ENCODE results near the gene IRAK3.

GRCh38 chr12:66236969-66237368, 48.0 kb downstream of the IRAK3 start:
- TF ChIP-seq, protein P1, sequence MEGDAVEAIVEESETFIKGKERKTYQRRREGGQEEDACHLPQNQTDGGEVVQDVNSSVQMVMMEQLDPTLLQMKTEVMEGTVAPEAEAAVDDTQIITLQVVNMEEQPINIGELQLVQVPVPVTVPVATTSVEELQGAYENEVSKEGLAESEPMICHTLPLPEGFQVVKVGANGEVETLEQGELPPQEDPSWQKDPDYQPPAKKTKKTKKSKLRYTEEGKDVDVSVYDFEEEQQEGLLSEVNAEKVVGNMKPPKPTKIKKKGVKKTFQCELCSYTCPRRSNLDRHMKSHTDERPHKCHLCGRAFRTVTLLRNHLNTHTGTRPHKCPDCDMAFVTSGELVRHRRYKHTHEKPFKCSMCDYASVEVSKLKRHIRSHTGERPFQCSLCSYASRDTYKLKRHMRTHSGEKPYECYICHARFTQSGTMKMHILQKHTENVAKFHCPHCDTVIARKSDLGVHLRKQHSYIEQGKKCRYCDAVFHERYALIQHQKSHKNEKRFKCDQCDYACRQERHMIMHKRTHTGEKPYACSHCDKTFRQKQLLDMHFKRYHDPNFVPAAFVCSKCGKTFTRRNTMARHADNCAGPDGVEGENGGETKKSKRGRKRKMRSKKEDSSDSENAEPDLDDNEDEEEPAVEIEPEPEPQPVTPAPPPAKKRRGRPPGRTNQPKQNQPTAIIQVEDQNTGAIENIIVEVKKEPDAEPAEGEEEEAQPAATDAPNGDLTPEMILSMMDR (IDR thresholded peaks at IDR 0.05; ENCODE audit: borderline replicate concordance, extremely low read depth, low read length, poor library complexity, severe bottlenecking), result no peak
- TF ChIP-seq EZH2 (IDR thresholded peaks at IDR 0.05; ENCODE audit: borderline replicate concordance, low read depth, low read length, severe bottlenecking), result no peak
